NCI-H774 (cell line): ENCODE measurements around the gene BRMS1L.
A peak's percentile ranks its signal among the peaks of the same experiment; 100 is the strongest.
"Not testable (repeated sequence)": the region's sequence is repeated elsewhere in the genome, so short reads cannot be mapped to it uniquely, and the experiment has no call there.

Source experiments
- DNase-seq: peaks from one replicate; lab custom pipeline; 2025; lab: John Stamatoyannopoulos, UW

BRMS1L gene, protein sequence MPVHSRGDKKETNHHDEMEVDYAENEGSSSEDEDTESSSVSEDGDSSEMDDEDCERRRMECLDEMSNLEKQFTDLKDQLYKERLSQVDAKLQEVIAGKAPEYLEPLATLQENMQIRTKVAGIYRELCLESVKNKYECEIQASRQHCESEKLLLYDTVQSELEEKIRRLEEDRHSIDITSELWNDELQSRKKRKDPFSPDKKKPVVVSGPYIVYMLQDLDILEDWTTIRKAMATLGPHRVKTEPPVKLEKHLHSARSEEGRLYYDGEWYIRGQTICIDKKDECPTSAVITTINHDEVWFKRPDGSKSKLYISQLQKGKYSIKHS

GRCh38 chr14:35826218-35826951 lies at the start of gene BRMS1L:
Gene BRMS1L (plus strand): TSS chr14:35826338. CDS start chr14:35826517, 179 bp downstream.
- DNase-seq = peak; percentile 98

DNA sequence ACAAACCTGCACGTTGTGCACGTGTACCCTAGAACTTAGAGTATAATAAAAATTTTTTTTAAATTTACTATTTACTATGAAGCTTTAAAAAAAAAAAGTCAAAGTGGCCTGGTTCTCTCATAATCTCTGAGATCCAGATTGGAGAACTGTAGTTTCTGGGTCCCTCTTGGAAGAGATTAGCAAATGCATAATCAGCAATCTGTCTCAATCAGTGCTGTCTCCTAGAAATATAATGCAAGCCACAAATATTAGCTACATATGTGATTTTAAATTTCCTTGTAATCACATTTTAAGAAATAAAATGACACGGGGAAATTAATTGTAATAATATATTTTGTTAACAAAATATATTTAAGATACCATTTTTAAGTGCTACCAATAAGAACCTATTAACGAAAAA lies 49.3 kb upstream of the BRMS1L start:
- no peak for DNase-seq

GRCh38 chr14:35777550-35777949 lies 48.6 kb upstream of the BRMS1L start:
- not testable (repeated sequence) for DNase-seq

GRCh38 chr14:35779368-35779767 lies 46.8 kb upstream of the BRMS1L start:
- no peak for DNase-seq

DNA sequence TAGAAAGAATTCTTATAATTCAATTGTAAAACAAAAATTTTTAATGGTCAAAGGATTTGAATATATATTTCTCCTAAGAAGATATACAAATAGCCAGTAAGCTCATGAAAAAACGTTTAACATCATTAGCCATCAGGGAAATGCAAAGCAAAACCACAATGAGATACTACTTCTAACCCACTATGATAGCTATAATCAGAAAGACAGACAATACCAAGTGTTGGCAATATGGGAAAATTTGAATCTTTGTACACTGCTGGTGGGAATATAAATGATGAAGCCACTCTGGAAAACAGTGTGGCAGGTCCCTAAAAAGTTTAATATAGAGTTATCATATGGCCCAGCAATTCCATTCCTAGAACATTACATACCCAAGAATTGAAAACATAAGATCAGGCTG lies 42.4 kb upstream of the BRMS1L start:
- no peak for DNase-seq

- no peak for DNase-seq
Measured at GRCh38 chr14:35786856-35787255, 39.3 kb upstream of the BRMS1L start.

GRCh38 chr14:35789651-35790050 lies 36.5 kb upstream of the BRMS1L start:
- no peak for DNase-seq

DNA sequence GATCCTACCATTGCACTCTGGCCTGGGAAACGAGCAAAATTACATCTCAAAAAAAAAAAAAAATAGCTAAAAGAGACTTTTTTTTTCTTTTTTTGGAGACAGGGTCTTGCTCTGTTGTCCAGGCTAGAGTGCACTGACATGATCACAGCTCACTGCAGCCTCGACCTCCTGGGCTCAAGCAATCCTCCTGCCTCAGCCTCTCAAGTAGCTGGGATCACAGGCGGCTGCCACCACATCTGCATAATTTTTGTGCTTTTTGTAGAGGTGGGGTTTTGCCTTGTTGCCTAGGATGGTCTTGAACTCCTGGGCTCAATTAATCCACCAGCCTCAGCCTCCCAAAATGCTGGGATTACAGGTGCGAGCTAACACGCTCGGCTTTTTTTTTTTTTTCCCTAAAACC lies 28.3 kb upstream of the BRMS1L start:
- DNase-seq = no peak

DNA sequence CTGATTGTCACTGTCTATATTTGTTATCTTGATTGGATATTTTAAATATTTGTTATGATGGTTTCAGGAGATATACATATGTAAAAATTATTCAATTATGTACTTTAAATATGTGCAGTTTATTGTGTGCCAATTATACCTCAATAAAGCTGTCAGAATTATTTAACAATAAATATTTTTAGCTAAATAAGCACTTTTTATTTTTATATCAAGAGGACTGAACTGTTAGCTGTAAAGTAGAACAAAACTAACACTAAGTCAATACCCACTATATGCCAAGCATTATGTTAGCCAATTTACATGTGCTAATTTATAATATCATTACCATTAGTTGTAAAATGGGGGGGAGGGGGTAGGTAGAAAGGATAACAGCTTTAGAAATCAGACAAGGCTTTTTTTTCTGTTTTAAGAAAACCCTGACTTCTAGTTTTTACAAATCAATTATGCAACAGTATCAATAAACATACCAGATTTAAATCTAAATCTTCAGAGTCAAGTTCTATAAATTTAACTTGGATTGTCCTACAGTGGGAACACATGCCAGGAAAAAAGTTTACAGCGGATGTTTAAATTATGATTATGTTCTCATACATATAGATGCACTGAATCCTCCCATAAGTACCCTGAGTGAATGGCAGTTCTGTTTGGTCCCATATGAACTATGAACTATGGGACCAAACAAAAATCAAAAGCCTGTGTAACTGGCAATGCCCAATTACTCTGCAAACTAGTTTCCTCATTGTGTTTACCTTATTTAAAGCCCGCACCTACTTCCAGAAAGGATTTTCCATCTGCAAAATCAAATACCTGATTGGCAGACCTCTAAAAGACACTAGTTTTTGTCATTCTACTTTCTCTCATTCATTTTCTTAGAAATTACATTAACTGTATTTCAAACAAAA lies 19.9 kb upstream of the BRMS1L start:
- DNase-seq = no peak

DNA sequence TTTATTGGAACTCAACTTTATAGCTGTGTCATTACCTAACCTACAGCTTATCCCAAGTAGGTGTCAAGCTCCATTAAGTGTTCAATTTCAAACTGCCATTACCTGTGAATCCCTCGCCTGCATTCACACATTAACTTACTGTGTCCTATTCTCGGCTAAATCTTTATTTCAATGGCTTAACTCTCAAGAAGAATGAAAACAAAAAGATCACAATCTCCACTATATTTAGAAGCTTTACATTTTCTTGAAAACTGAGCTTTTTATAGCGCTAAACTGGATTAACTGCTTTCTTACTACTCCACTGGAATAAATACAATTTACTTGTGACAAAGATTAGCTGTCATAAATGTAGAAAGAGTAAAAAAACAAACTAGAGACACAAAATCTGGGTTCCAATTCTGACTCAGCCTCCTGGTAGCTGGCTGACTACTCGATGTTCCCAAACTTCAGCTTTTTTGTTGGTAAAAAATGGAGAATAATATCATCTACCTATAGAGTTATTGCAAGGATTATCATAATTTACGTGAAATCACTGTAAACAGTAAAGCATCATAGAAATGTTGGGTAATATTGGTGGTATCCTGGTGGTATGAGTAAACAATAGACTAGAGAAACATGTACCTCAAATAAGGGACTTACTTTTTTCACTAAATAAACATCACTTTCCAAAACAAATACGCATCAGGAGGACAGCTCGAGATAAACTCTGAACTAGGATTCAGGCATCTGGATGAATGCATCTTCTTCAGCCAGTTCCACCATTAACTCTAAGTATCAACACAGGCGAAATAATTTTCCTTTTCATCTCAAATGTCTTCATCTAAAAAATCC lies 18.8 kb upstream of the BRMS1L start:
- DNase-seq = no peak

- peak; percentile 9 for DNase-seq
Measured at GRCh38 chr14:35808076-35808637, 18.0 kb upstream of the BRMS1L start.

DNA sequence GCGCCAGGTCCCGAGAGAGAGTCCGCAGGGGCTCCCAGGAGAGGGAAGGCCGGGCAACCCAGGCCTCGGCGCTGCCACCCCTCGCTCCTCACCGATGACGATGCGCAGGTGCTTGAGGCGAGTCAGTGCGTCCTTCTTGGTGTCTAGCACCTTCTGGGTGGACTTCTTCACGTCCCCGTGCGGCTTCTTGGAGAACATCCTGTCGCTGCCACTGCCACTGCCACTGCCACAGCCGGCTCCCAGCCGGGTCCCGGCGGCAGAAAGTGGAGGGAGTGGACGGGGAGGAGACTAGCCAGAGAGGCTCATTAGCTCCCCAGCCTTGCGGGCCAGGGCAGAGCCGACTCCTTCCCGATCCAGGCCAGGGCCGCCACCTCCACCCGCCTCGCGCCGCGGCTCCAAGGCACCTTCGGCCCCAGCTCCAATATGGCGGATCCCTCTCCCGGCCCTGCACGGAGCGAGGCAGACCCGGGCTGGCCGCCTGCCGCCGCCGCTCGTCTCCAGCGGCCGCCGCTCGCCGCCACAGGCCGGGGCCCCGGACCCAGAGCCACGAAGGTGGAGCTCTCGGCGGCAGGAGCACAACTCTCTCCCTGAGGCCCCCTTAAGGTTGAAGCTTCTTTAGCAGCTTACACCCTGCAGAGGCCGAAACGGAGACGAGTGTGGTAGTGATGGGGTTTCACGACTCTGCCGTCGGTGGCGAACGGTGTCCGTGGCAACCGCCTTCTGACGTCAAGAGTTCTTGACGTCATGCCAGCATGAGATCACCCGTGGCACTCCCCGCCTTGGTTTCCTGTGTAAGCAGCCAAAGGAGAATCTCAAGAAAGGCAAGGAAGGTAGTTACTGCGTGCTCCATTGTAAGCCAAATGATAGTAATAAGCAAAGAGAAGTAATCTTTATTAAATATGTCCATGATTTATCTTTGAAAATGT lies 17.2 kb upstream of the BRMS1L start, which contains the start of gene RALGAPA1:
Gene RALGAPA1, minus strand, starts transcription at position 658 of the 926 bp plus-strand sequence. Its CDS starts 460 bp downstream, at position 198.
- peak; percentile 93 for DNase-seq

- no peak for DNase-seq
Measured at GRCh38 chr14:35809597-35809996, 16.5 kb upstream of the BRMS1L start.

GRCh38 chr14:35810963-35811362 lies 15.2 kb upstream of the BRMS1L start:
- DNase-seq = no peak

DNA sequence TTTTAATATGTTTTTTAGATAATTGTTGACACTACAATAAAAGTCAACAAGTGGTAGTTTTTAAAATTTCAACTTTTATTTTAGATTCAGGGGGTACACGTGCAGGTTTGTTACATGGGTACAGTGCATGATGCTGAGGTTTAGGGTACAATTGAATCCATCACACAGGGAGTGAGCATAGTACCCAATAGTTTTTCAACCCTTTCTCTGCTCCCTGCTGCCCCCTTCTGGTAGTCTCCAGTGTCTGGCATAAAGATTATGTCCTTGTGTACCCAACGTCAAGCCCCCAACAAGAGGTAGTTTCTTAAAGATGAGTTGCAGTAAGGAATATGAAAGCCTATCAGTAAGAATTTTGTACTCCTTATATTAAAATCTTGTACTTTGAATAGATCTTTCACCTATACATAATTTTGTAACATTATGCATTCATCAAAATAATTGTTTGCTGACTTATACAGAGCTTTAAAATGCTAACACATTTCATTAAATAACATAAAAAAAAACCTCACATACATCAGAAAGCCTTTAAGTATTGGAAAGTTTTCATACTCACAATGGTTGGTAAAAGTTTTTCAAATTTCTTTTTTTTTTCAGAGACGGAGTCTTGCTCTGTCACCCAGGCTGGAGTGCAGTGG lies 11.7 kb upstream of the BRMS1L start:
- DNase-seq = peak; percentile 28

DNA sequence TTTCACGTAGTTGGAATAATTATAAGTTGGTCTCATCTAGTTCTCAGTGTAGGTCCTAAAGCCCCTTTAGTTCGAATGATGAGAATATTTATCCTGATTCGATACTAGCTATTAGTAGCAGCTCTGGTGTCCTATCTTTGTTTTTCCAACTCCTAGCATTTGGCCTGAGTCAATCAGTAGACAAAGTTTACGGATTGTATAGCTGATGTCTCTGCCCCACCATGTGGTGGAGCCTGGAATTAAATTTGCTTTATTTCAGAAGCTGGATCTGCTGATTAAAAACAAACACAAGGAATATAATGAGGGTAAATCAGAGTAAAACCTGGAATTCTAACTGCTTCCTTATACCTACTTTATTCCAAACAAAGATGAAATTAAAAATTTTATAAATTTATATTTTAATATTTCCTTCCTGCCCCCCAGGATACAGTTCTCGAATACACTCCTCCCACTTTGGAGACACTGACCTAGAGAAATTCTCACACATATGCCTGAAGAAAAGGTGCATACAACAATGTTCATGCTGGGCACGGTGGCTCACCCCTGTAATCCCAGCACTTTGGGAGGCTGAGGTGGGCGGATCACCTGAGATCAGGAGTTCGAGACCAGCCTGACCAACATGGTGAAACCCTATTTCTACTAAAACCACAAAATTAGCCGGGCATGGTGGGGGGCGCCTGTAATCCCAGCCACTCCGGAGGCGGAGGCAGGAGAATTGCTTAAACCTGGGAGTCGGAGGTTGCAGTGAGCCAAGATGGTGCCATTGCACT lies 7.6 kb upstream of the BRMS1L start:
- DNase-seq = peak; percentile 6

GRCh38 chr14:35819591-35820540 lies 6.3 kb upstream of the BRMS1L start:
- no peak for DNase-seq
